ENCODE data around the gene TIMM13. TPM values are rescaled to one million over a fixed set of nuclear protein-coding genes. Genes with fewer than 3 reads are reported as not detected.

The TIMM13 gene
- total and polyA plus RNA-seq, 9 of the 15 experiments (the other 6 are each of a cell fraction or from before 2014, with no cell fraction given), result 17.6 to 215 (median 71.8) TPM

DNA sequence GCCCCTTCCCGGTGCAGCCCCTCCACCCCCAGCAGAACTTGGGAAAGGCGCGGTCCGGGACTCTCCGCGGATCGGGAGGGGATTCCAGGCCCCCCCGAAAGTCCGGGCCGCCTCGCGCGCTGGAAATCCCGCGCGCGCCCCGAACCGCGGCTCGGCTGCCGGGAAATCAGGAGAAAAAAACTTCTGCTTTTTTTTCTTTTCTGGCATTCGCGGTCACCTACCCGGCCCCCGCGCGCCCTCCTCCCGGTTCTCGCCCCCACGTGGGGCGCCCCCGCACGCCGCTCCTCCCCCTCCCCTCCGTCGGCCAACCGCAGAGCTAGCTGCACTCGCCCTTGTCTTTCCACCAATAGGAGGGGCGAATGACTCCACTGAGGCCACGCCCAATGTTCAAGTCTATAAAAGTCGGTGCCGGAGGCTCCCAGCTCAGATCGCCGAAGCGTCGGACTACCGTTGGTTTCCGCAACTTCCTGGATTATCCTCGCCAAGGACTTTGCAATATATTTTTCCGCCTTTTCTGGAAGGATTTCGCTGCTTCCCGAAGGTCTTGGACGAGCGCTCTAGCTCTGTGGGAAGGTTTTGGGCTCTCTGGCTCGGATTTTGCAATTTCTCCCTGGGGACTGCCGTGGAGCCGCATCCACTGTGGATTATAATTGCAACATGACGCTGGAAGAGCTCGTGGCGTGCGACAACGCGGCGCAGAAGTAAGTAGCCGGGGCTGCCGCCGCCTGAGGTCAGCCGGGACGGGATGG, 48.5 kb upstream of the TIMM13 start, which contains the start of gene GADD45B (continued):
- TF ChIP-seq, protein P1, sequence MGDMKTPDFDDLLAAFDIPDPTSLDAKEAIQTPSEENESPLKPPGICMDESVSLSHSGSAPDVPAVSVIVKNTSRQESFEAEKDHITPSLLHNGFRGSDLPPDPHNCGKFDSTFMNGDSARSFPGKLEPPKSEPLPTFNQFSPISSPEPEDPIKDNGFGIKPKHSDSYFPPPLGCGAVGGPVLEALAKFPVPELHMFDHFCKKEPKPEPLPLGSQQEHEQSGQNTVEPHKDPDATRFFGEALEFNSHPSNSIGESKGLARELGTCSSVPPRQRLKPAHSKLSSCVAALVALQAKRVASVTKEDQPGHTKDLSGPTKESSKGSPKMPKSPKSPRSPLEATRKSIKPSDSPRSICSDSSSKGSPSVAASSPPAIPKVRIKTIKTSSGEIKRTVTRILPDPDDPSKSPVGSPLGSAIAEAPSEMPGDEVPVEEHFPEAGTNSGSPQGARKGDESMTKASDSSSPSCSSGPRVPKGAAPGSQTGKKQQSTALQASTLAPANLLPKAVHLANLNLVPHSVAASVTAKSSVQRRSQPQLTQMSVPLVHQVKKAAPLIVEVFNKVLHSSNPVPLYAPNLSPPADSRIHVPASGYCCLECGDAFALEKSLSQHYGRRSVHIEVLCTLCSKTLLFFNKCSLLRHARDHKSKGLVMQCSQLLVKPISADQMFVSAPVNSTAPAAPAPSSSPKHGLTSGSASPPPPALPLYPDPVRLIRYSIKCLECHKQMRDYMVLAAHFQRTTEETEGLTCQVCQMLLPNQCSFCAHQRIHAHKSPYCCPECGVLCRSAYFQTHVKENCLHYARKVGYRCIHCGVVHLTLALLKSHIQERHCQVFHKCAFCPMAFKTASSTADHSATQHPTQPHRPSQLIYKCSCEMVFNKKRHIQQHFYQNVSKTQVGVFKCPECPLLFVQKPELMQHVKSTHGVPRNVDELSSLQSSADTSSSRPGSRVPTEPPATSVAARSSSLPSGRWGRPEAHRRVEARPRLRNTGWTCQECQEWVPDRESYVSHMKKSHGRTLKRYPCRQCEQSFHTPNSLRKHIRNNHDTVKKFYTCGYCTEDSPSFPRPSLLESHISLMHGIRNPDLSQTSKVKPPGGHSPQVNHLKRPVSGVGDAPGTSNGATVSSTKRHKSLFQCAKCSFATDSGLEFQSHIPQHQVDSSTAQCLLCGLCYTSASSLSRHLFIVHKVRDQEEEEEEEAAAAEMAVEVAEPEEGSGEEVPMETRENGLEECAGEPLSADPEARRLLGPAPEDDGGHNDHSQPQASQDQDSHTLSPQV (IDR thresholded peaks at IDR 0.05), result no peak
- TF ChIP-seq MYBL2 (IDR thresholded peaks at IDR 0.05; ENCODE audit: low read depth) (no peak), MYBL2 (CRISPR knock-in tag; IDR thresholded peaks at IDR 0.05; ENCODE audit: borderline replicate concordance) (no peak), RBM34 (IDR thresholded peaks at IDR 0.05; ENCODE audit: borderline replicate concordance, insufficient read depth, low read length) (no peak), SAFB (IDR thresholded peaks at IDR 0.05; ENCODE audit: borderline replicate concordance, low read depth, low read length) (peak; percentile 52; the same call in 1 of the 2 replicates), ARID1B (IDR thresholded peaks at IDR 0.05) (0 out of 2 replicates have a peak, but pooled peaks have one; percentile 7), YBX1 (IDR thresholded peaks at IDR 0.05) (no peak), RAD21 (CRISPR knock-in tag; conservative IDR thresholded peaks at IDR 0.05 in 1 of 2, IDR thresholded peaks at IDR 0.05 in 1 of 2) (peak; percentile 11 to 20; a peak in 2 of 4 replicates), NFRKB (IDR thresholded peaks at IDR 0.05; ENCODE audit: low read depth) (no peak), CXXC5 (CRISPR knock-in tag; IDR thresholded peaks at IDR 0.05) (peak; percentile 75), ZKSCAN8 (CRISPR knock-in tag; IDR thresholded peaks at IDR 0.05) (no peak), NRF1 (conservative IDR thresholded peaks at IDR 0.05 in 1 of 2, IDR thresholded peaks at IDR 0.05 in 1 of 2) (peak; percentile 30 to 40; a peak in 1 of 4 replicates), FOXJ3 (CRISPR knock-in tag; IDR thresholded peaks at IDR 0.05) (no peak), FOXM1 (IDR thresholded peaks at IDR 0.05; ENCODE audit: low read depth) (no peak), FOXM1 (CRISPR knock-in tag; IDR thresholded peaks at IDR 0.05; ENCODE audit: low read depth) (0 out of 2 replicates have a peak, but pooled peaks have one; percentile 61), SRSF7 (optimal IDR thresholded peaks at IDR 0.05; ENCODE audit: low read depth, low read length) (no peak), SMAD2 (IDR thresholded peaks at IDR 0.05; ENCODE audit: low read depth, low read length) (no peak), MEF2D (tag; conservative IDR thresholded peaks at IDR 0.05; ENCODE audit: low read depth) (no peak), NR2C2 (CRISPR knock-in tag; IDR thresholded peaks at IDR 0.05) (no peak), NR2C2 (tag; IDR thresholded peaks at IDR 0.05) (0 out of 2 replicates have a peak, but pooled peaks have one; percentile 25), ELF1 (tag; IDR thresholded peaks at IDR 0.05) (peak; percentile 79), NCOA2 (IDR thresholded peaks at IDR 0.05; ENCODE audit: partially characterized antibody in 2 of 2) (no peak), MCM2 (IDR thresholded peaks at IDR 0.05; ENCODE audit: low read depth) (no peak)
- TF ChIP-seq, protein P2, sequence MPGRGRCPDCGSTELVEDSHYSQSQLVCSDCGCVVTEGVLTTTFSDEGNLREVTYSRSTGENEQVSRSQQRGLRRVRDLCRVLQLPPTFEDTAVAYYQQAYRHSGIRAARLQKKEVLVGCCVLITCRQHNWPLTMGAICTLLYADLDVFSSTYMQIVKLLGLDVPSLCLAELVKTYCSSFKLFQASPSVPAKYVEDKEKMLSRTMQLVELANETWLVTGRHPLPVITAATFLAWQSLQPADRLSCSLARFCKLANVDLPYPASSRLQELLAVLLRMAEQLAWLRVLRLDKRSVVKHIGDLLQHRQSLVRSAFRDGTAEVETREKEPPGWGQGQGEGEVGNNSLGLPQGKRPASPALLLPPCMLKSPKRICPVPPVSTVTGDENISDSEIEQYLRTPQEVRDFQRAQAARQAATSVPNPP (IDR thresholded peaks at IDR 0.05; ENCODE audit: borderline replicate concordance, insufficient read depth, insufficient read length), result no peak

All from K562 (cell line).